ENCODE measurements around the gene MRPS27.
A peak's percentile ranks its signal among the peaks of the same experiment; 100 is the strongest.

The MRPS27 gene

GRCh38 chr5:72307968-72308852 lies 11.8 kb downstream of the MRPS27 start:
- Histone ChIP-seq H3K4me3 (ENCODE audit: low read length) (peak overlapping the region; percentile 50), H3K36me3 (ENCODE audit: control insufficient read depth, insufficient read depth, low read length) (peaks cover 2% of the 10 kb centered on the region)

GRCh38 chr5:72307573-72307967 lies 12.5 kb downstream of the MRPS27 start:
- Histone ChIP-seq H3K27ac (ENCODE audit: low read depth, low read length) (peak overlapping the region; percentile 95), H3K79me2 (ENCODE audit: control insufficient read depth, insufficient read depth, low read length) (peaks cover 9% of the 10 kb centered on the region), H3K18ac (ENCODE audit: low read length) (peak overlapping the region; percentile 64), H3K4ac (ENCODE audit: low read depth, low read length) (peak overlapping the region; percentile 22), H3K79me1 (ENCODE audit: low read length) (peaks cover 2% of the 10 kb centered on the region), H2BK5ac (ENCODE audit: low read length) (peak overlapping the region; percentile 41), H3K4me3 (ENCODE audit: low read length) (peak overlapping the region; percentile 50), H3K27me3 (ENCODE audit: insufficient read depth, low read length, poor library complexity) (no peaks in the 10 kb centered on the region), H2BK120ac (ENCODE audit: low read depth, low read length) (peak overlapping the region; percentile 68), H3K9ac (ENCODE audit: low read length) (peak overlapping the region; percentile 89), H4K8ac (ENCODE audit: low read depth, low read length) (no peak overlapping the region), H2BK15ac (replicated peaks; ENCODE audit: low read depth) (no peak overlapping the region), H3K36me3 (ENCODE audit: control insufficient read depth, insufficient read depth, low read length) (no peaks in the 10 kb centered on the region), H3K56ac (ENCODE audit: low read length) (peak overlapping the region; percentile 92), H3K4me1 (ENCODE audit: control insufficient read depth, low read depth, low read length) (peaks cover 2% of the 10 kb centered on the region), H4K5ac (ENCODE audit: low read length) (no peak overlapping the region), H2AK5ac (ENCODE audit: low read length) (no peak overlapping the region), H3K23ac (ENCODE audit: low read length) (no peak overlapping the region), H3K4me2 (ENCODE audit: low read length) (peak overlapping the region; percentile 33)
- WGBS (ENCODE audit: extremely low coverage, insufficient coverage, low lambda C conversion rate) = no CpG with 5 or more reads among the region's 8 CpGs
- DNase-seq = no peak

More at GRCh38 chr5:72307968-72308852, 11.8 kb downstream of the MRPS27 start:
- Histone ChIP-seq H2BK120ac (ENCODE audit: low read depth, low read length) (no peak overlapping the region), H3K27ac (ENCODE audit: low read depth, low read length) (peak overlapping the region; percentile 95), H3K4me1 (ENCODE audit: control insufficient read depth, low read depth, low read length) (no peaks in the 10 kb centered on the region), H3K27me3 (ENCODE audit: insufficient read depth, low read length, poor library complexity) (no peaks in the 10 kb centered on the region), H3K4ac (ENCODE audit: low read depth, low read length) (peak overlapping the region; percentile 22), H3K9ac (ENCODE audit: low read length) (peak overlapping the region; percentile 89), H3K56ac (ENCODE audit: low read length) (peak overlapping the region; percentile 92), H4K8ac (ENCODE audit: low read depth, low read length) (no peak overlapping the region), H3K4me2 (ENCODE audit: low read length) (peak overlapping the region; percentile 33), H3K23ac (ENCODE audit: low read length) (peak overlapping the region; percentile 59), H2AK5ac (ENCODE audit: low read length) (no peak overlapping the region), H3K18ac (ENCODE audit: low read length) (peak overlapping the region; percentile 64), H2BK5ac (ENCODE audit: low read length) (peak overlapping the region; percentile 41), H2BK15ac (replicated peaks; ENCODE audit: low read depth) (no peak overlapping the region), H3K79me1 (ENCODE audit: low read length) (peaks cover 2% of the 10 kb centered on the region), H3K79me2 (ENCODE audit: control insufficient read depth, insufficient read depth, low read length) (peaks cover 9% of the 10 kb centered on the region), H4K5ac (ENCODE audit: low read length) (no peak overlapping the region)
- no CpG with 5 or more reads among the region's 76 CpGs for WGBS (ENCODE audit: extremely low coverage, insufficient coverage, low lambda C conversion rate)
- peak; percentile 97 for DNase-seq

GRCh38 chr5:72305194-72306142 lies 14.6 kb downstream of the MRPS27 start:
- Histone ChIP-seq H3K18ac (ENCODE audit: low read length) (no peak overlapping the region), H3K9ac (ENCODE audit: low read length) (no peak overlapping the region), H3K4me3 (ENCODE audit: low read length) (no peak overlapping the region), H3K4me2 (ENCODE audit: low read length) (no peak overlapping the region), H2AK5ac (ENCODE audit: low read length) (no peak overlapping the region), H3K56ac (ENCODE audit: low read length) (no peak overlapping the region), H4K5ac (ENCODE audit: low read length) (no peak overlapping the region), H3K27me3 (ENCODE audit: insufficient read depth, low read length, poor library complexity) (no peaks in the 10 kb centered on the region), H3K27ac (ENCODE audit: low read depth, low read length) (peak overlapping the region; percentile 31), H3K79me1 (ENCODE audit: low read length) (peaks cover 3% of the 10 kb centered on the region), H3K23ac (ENCODE audit: low read length) (no peak overlapping the region), H2BK120ac (ENCODE audit: low read depth, low read length) (no peak overlapping the region), H2BK5ac (ENCODE audit: low read length) (no peak overlapping the region), H4K8ac (ENCODE audit: low read depth, low read length) (no peak overlapping the region), H3K36me3 (ENCODE audit: control insufficient read depth, insufficient read depth, low read length) (no peaks in the 10 kb centered on the region), H3K4ac (ENCODE audit: low read depth, low read length) (no peak overlapping the region), H3K79me2 (ENCODE audit: control insufficient read depth, insufficient read depth, low read length) (peaks cover 13% of the 10 kb centered on the region), H2BK15ac (replicated peaks; ENCODE audit: low read depth) (peak overlapping the region; percentile 88), H3K4me1 (ENCODE audit: control insufficient read depth, low read depth, low read length) (peaks cover 9% of the 10 kb centered on the region)
- no CpG with 5 or more reads among the region's 2 CpGs for WGBS (ENCODE audit: extremely low coverage, insufficient coverage, low lambda C conversion rate)
- DNase-seq = no peak

GRCh38 chr5:72302171-72302570 lies 17.9 kb downstream of the MRPS27 start:
- no peak overlapping the region for H3K4ac ChIP-seq (ENCODE audit: low read depth, low read length)
- no peak overlapping the region for H3K18ac ChIP-seq (ENCODE audit: low read length)
- no peak overlapping the region for H4K5ac ChIP-seq (ENCODE audit: low read length)
- H2AK5ac ChIP-seq (ENCODE audit: low read length) = no peak overlapping the region
- peaks cover 9% of the 10 kb centered on the region for H3K79me1 ChIP-seq (ENCODE audit: low read length)
- no peak overlapping the region for H3K27ac ChIP-seq (ENCODE audit: low read depth, low read length)
- H3K9ac ChIP-seq (ENCODE audit: low read length) = no peak overlapping the region
- H3K4me2 ChIP-seq (ENCODE audit: low read length) = no peak overlapping the region
- no peaks in the 10 kb centered on the region for H3K27me3 ChIP-seq (ENCODE audit: insufficient read depth, low read length, poor library complexity)
- peak; percentile 98 for DNase-seq
- no peak overlapping the region for H3K56ac ChIP-seq (ENCODE audit: low read length)
- H3K36me3 ChIP-seq (ENCODE audit: control insufficient read depth, insufficient read depth, low read length) = no peaks in the 10 kb centered on the region
- H2BK5ac ChIP-seq (ENCODE audit: low read length) = no peak overlapping the region
- H4K8ac ChIP-seq (ENCODE audit: low read depth, low read length) = no peak overlapping the region
- no CpG with 5 or more reads among the region's 3 CpGs for WGBS (ENCODE audit: extremely low coverage, insufficient coverage, low lambda C conversion rate)
- no peak overlapping the region for H3K23ac ChIP-seq (ENCODE audit: low read length)
- H2BK120ac ChIP-seq (ENCODE audit: low read depth, low read length) = no peak overlapping the region
- peaks cover 23% of the 10 kb centered on the region for H3K79me2 ChIP-seq (ENCODE audit: control insufficient read depth, insufficient read depth, low read length)
- H2BK15ac ChIP-seq (replicated peaks; ENCODE audit: low read depth) = no peak overlapping the region
- peaks cover 11% of the 10 kb centered on the region for H3K4me1 ChIP-seq (ENCODE audit: control insufficient read depth, low read depth, low read length)
- H3K4me3 ChIP-seq (ENCODE audit: low read length) = no peak overlapping the region

- Histone ChIP-seq H3K36me3 (ENCODE audit: control insufficient read depth, insufficient read depth, low read length) (no peaks in the 10 kb centered on the region), H3K4ac (ENCODE audit: low read depth, low read length) (no peak overlapping the region), H2AK5ac (ENCODE audit: low read length) (peak overlapping the region; percentile 36), H2BK120ac (ENCODE audit: low read depth, low read length) (peak overlapping the region; percentile 64), H3K23ac (ENCODE audit: low read length) (no peak overlapping the region), H3K4me2 (ENCODE audit: low read length) (no peak overlapping the region), H3K79me1 (ENCODE audit: low read length) (peaks cover 9% of the 10 kb centered on the region), H3K18ac (ENCODE audit: low read length) (peak overlapping the region; percentile 98), H3K79me2 (ENCODE audit: control insufficient read depth, insufficient read depth, low read length) (peaks cover 23% of the 10 kb centered on the region), H4K5ac (ENCODE audit: low read length) (no peak overlapping the region), H2BK15ac (replicated peaks; ENCODE audit: low read depth) (no peak overlapping the region), H3K27ac (ENCODE audit: low read depth, low read length) (peak overlapping the region; percentile 83), H3K27me3 (ENCODE audit: insufficient read depth, low read length, poor library complexity) (no peaks in the 10 kb centered on the region), H3K56ac (ENCODE audit: low read length) (peak overlapping the region; percentile 25), H3K9ac (ENCODE audit: low read length) (peak overlapping the region; percentile 8), H2BK5ac (ENCODE audit: low read length) (peak overlapping the region; percentile 6), H3K4me1 (ENCODE audit: control insufficient read depth, low read depth, low read length) (peaks cover 11% of the 10 kb centered on the region), H3K4me3 (ENCODE audit: low read length) (no peak overlapping the region), H4K8ac (ENCODE audit: low read depth, low read length) (no peak overlapping the region)
- DNase-seq = no peak
- WGBS (ENCODE audit: extremely low coverage, insufficient coverage, low lambda C conversion rate) = no CpG with 5 or more reads among the region's 6 CpGs
Measured at GRCh38 chr5:72301557-72301956, 18.5 kb downstream of the MRPS27 start.
